Tibial nerve (tissue), 3 donors: ENCODE data around the gene DBF4.

Experiments
- CTCF ChIP-seq, 5 experiments: fragments of 200-600 bp in 3 of 5; fragments of 450-650 bp in 2 of 5; sonication (generic) in 3 of 5; IDR thresholded peaks; one replicate each; pipeline ENCODE4 v1.5.1; 2016 to 2019; ENCODE audit warnings: antibody characterized with exemption in 5 of 5, mild to moderate bottlenecking in 3 of 5, moderate library complexity in 2 of 5
- POLR2A ChIP-seq, 2 donors: fragments of 450-650 bp; IDR thresholded peaks; one replicate each; pipeline ENCODE4 v1.6.1; 2017; ENCODE audit warnings: antibody characterized with exemption in 2 of 2, mild to moderate bottlenecking in 2 of 2, moderate library complexity in 2 of 2

GRCh38 chr7:87941138-87941537 lies 64.8 kb downstream of the DBF4 start:
- TF ChIP-seq POLR2A (IDR thresholded peaks at IDR 0.05) (no peak), CTCF (IDR thresholded peaks at IDR 0.05) (no peak)
